ENCODE measurements around the gene TCL1A.

The TCL1A gene

DNA sequence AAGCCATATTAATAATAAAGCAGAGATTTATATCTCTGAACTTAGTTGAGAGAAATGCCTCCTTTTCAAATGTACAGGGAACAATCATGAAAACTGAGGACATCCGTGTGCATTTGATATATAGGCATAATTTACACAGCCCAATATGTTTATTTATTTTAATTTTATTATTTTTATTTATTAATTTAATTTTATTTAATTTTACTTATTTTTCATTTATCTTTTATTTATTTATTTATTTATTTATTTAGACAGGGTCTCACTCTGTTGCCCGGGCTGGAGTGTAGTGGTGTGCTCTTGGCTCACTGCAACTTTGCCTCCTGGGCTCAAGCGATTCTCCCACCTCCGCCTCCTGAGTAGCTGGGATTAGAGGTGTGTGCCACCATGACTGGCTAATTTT is 8.4 kb downstream of the TCL1A start:
- no peak for DNase-seq (ENCODE audit: low spot score)

DNA sequence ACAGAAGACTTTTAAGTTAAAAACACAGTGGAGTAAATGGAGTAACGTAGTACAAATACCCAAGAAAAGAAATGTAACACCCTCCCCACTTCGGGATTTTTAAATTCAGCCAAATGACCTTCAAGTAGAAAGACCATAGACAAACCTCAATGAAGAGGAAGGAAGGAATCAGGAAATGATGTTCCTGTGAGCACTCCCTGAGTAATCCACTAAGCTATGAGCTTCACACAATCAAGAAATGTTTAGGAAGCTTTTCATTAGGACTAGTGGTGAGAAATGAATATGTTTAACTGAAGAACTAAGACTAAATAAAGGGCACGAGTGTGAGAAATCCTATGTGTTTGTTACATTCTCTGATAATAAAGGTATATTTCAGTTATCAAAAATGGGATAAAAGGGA is 10.1 kb downstream of the TCL1A start:
- DNase-seq (ENCODE audit: low spot score), result no peak

DNA sequence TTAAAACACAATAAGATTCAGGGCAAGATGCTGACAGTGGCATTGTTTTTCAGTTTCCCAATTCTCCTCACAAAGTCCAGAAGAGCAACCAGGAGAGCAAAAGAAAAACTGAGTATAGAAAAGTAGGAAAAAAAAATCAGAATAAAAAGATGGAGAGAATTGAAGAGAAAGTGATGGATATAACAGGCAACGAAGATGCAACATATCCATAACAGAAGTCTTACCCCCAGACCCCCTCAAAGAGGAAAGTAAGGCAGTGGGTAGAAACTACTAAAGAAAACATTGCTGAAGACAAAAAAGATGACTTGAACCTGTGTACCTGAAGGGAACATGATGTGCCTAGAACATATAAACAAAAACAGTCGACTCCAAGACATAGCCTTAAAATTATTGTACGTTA is 10.6 kb downstream of the TCL1A start:
- no peak for DNase-seq (ENCODE audit: low spot score)

DNA sequence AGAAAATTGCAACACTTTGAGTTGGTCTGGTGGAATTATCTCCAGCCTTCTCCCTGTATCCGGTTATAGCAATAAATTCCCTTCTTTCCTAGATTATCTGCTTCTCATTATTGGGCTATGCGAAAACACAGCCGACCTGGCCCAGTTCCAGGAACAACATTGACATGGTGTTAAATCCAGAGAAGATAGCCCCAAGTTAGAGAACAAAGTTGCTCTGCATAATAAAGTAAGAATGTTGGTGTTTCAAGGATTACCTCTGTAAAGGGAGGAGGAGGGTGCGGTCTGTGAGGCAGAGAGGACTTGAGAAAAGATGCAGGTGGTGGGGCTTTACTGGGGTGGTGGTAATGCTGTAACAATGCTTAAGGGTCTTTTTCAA is 12.1 kb downstream of the TCL1A start:
- DNase-seq (ENCODE audit: low spot score), result no peak

DNA sequence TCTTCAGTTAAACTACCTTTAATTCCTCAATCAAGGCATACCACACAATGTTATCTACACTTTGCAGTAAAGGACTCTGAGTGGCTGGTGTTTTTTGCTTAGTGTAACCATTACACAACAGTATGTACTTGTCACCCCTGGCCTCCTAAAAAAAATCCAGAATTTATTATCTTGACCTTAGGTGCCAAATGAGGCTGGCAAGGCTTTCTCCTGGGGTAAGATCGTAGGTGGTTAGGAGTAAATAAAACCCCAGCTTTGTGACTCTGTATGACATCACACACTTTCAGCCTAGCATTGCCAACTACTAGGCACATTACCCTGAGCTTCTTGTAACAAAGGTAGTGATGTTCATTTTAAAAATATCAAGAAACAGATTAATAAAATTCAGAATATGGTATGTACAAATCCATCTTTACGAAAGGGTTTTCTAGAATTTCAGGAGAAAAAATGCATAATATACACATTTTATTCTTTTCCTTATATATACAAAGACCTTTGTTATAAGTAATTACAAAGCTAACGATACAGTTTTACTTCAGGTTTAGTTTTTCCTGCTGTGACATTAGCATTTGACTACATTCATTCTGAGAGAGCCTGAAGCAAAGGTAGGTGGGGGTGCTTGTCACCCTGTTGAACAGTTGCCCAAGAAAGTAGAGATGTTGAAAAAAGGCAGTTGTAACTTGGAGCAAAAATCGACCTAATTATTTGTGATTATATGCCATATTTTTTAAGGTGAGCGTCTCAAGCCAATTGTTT is 13.5 kb downstream of the TCL1A start:
- DNase-seq (ENCODE audit: low spot score), result no peak

DNA sequence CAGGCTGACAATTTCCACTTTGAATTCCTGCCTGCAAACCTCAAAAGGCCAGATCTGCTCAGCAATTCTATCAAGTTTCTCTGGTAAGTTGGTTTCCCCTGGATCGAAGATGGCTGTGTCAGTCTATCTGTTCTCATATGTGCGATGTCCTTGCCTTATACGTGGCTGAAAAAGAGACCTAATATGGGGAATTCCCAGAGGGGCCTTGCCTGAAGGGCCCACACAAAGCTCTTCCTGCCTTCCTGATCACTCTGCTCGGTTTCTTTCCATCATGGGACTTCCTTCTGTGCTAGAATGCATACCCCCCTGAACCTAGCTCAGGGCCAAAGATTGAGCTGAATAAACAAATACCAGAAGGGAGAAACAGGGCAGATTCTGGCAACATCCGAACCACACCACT is 14.5 kb downstream of the TCL1A start:
- no peak for DNase-seq (ENCODE audit: low spot score)

DNA sequence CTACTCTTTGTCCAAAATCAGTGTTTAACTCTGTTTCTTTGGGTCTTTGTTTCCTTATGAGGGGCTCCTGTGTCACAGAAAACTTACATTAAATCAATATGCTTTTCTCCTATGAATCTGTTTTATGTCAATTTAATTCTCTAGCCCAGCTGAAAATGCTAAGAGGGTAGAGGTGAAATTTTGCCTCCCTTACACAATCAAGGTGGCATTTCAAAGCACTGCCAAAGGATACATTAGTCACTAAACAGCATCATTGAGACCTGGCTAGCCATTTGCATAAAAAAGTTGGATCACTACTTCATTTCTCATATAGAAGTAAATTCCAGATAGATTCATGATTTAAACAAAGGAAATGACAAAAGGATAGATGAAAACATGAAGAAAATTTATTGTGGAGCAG is 15.6 kb downstream of the TCL1A start:
- no peak for DNase-seq (ENCODE audit: low spot score)

DNA sequence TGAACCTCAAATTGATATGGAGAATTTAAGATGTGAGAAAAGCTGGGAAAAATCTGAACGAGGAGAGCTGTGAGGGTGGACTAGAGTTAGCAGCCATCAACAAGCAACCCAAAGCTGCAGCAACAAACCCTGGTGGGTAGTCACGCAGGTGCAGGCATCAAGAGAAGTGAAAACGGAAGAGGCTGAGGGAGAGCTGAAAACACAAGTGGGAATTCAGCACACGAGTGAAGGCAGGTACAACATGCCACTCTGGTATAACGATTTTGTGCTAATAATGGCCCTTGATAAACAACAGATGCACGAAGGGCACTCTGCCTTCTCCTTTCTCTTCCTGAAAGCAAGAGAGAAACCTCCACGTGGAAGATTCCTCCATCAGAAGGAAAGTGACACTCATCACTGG is 16.2 kb downstream of the TCL1A start:
- no peak for DNase-seq (ENCODE audit: low spot score)

DNA sequence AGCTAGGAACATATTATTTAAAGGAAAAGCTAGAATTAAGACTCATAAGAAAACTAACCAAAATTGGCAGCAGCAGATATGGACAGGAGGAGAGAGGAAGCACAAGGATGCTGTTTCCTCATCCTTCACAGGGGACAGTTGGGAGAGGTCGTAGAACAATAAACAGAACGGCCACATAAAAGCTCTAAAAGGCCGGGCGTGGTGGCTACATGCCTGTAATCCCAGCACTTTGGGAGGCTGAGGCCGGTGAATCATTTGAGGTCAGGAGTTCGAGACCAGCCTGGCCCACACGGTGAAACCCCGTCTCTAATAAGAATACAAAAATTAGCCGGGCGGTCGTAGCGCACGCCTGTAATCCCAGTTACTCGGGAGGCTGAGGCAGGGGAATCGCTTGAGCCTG is 17.2 kb downstream of the TCL1A start:
- no peak for DNase-seq (ENCODE audit: low spot score)

DNA sequence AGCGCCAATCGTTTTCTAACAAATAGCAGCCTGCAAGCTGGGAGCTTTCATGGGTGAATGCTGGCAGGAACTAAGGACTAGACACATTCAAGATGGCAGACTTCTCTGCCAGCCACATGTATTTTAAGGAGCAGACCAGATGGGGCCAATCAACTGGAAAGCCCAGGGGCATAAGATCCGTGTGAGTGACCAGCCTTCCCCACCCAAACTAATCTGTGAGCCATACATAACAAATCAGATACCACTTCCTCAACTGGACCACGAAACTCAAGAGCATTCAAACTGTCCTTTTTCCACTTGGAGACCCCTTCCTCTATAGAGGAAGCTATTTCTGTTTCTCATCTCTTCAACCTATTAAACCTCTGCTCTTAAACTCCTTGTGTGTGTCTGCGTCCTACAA is 18.0 kb downstream of the TCL1A start:
- no peak for DNase-seq (ENCODE audit: low spot score)

DNA sequence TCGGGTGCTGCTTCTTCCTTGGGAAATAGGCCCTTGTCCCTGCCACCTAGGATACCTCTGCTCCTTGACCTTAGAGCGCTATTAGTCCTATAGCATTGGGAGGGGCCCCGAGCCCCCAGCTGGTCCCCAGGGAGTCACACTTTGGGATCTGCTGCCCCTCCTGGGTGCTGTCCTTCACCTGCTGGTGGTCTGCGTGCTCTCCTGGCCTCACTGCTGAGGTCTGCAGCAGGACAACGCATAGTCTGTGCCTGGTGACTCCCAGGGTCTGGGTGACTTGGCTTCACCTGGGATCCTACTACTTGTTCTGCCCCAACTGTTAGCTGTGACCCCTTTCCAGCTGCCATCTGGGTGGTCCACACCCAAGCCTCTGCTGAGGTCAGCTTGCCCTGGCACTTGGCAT is 18.9 kb downstream of the TCL1A start:
- DNase-seq (ENCODE audit: low spot score), result no peak

DNA sequence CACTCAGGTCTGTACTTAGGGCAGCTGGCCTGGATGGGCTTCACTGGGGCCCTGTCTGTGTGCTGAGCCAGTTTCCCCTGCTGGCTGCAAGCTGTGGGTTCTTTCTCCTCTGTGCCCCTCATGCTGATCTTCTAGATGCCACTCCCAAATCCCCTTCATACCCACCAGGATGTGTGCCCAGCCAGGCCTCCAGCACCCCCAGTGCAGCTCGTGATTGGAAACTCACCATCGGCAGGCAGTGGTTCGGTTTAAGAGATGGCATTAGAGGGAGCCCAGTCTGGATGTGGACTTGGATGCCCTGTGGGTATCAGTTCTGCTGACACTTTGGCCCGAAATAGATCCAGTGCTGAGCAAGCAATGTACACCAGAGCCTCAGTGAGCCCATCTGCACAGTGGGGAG is 21.8 kb downstream of the TCL1A start:
- no peak for DNase-seq (ENCODE audit: low spot score)

DNA sequence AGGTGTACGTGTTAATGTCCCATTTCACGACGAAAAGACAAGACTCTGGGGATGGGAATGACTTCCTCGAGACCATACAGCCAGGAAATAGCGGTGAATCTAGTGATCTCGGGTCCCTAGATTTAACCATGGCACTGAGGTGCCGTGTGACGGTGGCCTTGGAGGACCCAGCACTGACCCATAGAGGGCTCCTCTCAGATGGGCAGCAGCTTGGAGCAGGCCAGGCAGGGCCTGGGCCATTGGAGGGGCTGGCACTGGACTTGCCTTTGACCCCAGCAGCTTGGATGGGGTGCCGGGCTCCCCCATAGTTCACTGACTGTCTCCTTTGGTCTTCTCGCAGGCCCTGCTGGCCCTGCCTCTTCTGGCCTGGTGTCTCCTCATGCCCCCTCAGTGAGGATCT is 22.3 kb downstream of the TCL1A start:
- no peak for DNase-seq (ENCODE audit: low spot score)

DNA sequence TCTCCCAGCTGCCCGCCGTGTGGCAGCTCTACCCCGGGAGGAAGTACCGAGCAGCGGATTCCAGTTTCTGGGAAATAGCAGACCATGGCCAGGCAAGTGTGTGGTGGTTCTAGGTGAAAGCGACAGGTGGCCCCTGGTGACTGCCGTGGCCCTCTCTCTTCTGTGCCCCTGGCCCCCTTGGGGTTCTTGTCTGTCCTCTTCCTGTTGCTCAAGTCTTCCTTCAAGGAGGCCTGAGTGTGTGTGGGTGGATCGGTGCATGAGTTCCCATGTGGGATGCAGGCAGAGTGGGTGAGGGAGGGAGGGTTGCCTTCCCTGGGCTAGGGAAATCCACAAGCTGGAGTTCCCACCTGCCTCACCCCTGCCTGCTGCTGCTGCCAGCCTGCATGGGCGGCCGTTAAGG is 23.1 kb downstream of the TCL1A start:
- DNase-seq (ENCODE audit: low spot score), result no peak

DNA sequence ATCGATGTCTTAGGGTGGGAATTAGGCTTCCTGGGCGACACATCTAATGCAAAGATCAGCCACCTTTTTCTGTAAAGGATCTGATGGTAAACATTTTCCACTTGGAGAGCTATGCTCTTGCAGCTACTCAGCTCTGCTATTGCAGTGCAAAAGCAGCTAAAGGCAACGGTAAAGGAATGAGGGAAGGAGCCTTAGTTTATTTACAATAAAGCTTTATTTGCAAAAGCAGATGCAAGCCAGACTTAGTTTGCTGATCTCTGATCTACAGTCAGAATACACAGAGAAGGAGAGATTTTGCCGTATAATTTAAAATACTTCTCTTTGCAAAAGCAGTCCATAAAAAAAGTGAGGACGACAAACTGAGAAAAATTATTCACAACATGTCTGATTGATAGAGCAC is 24.5 kb downstream of the TCL1A start:
- no peak for DNase-seq (ENCODE audit: low spot score)

DNA sequence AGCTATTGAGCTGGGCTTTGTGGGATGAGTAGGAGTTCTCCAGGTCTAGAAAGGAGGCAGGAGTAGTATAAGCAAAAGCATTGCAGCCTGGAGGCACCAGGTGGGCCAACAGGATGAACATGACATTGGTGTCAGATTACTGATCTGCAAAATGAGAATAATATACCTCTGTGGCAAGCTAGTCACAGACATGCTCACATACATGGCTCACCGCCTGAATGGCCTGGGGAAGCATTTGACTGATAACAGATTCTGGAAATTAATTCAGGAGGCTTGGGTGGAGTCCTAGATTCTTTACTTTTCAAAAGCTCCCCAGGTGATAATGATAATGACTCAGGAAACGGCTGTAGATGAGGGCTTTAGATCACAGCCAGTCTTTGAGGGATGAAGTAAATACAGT is 27.0 kb downstream of the TCL1A start:
- DNase-seq (ENCODE audit: low spot score), result no peak

DNA sequence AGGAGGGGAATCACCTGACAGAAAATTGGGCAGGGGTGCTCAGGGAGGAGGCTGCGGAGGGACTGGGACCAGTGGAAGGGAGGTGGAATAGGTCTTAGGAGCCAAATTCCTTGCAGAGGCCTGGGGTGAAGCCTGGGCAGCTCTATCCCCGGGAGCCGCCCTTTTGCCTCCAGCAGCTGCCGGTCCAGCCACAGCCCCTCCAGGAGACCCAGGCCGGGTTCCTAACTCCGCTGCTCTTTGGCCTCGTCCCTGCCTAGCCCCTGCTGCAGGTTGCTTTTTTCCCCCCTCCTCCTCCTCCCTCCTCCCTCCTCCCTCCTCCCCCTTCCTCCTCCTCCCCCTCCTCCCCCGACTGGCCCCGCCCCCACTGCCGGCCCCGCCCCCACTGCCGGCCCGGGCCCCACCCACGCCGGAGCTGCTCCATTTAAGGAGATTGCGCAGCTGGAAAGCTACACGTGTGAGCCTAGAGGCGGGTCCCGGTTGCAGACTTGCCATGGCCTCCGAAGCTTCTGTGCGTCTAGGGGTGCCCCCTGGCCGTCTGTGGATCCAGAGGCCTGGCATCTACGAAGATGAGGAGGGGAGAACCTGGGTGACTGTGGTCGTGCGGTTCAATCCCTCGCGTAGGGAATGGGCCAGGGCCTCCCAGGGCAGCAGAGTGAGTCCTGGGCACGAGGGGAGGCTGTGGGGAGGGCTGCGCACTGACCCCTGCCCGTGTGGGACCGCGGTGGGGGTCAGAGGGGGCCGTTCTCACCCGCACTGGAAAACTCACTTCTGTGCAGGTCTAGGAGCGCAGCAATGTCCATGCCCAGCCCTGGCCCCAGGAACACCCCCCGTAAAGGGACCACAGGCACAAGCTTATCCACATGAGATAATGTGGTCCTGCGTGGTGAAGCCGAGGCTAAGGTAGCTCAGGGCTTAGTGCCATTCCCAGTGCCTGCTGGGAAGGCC is 27.7 kb downstream of the TCL1A start, which contains the start of gene TCL1B:
TSS of gene TCL1B (plus strand) at position 449 of the 945 bp plus-strand sequence. CDS start at position 491, 42 bp downstream.
- no peak for DNase-seq (ENCODE audit: low spot score)

DNA sequence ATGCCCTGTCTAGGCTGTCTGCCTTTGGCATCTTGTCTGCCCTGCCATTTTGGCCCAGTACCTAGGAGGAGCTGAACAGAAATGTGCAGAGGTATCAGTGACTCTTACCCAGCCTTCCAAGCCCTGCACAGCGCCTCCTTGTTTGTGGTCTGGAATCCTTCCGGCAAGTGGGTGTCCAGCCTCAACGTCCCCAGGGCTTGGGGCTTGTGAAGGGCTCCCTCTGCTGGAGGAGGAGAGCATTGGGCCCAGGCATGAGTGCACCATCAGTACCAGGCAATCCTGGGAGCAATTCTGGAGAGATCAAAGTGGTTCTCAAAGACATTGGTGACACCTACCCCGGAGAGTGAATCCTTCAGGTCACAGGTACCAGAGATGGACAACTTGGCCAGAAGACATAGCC is 30.1 kb downstream of the TCL1A start:
- DNase-seq (ENCODE audit: low spot score), result no peak

DNA sequence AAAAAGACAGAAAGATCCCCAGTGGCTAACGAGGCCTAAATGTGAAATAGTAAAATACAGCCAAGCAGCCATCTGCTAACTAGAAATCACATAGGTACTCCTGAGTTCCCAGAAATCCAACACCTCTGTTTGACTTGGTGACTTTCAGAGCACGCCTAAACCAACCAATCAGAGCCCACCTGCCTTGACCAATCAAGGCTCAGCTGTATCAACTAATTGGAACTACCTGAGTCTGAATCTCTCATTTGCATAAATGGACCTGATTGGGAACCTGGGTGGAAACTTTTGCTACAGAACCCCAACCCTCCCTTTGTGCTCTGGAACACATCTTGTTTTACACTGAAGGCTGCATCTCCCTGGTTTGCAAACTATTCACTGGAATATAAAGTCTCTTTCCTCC is 32.8 kb downstream of the TCL1A start:
- no peak for DNase-seq (ENCODE audit: low spot score)

DNA sequence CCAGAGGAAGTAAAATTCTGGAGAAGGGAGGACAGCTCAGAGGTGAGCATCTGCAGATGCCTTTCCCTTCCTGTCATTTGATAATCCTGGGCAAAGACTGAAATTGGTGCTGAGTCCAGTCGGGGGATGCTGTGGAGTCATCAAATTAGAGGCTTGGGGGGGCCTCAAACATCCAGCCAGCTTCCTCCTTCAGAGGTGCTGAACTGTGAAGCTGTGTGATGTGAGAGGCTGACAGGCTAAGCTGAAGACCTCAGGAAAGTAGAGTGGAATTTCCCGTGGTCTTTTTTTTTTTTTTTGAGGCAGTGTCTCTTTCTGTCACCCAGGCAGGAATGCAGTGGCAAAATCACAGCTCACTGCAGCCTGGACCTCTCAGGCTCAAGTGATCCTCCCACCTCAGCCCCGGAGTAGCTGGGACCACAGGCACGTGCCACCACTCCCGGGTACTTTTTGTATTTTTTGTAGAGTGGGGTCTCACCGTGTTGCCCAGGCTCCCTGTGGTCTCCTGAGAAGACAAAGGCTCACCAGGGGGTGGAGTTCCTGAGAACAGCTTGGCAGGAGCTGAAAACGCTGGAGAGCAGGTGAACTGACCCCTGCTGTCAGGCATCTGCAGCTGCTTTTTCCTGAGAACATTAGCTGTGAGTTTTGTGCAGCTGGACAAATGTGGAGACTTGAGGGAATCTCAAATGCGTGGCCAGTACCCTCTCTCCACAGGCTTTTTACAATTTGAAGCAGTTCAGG is 33.8 kb downstream of the TCL1A start:
- no peak for DNase-seq (ENCODE audit: low spot score)

DNA sequence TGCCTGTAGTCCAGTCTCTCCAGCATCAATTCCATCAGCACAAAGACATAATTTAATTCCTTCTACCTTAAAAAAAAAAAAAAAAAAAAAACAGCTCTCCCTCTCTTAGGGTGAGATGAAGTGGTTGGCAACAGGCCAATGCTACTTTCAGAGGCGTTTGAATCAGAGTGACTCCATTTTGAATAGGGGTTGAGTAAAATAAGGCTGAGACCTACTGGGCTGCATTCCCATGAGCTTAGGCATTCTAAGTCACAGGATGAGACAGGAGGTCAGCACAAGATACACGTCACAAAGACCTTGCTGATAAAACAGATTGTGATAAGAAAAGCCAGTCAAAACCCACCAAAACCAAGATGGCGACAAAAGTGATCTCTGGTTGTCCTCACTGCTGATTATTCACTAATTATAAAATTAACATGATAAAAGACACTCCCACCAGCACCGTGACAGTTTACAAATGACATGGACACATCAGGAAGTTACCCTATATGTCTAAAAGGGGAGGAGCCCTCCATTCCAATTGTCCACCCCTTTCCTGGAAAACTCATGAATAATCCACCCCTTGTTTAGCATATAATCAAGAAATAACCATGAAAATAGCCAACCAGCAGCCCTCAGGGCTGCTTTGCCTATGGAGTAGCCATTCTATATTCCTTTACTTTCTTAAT is 34.6 kb downstream of the TCL1A start:
- no peak for DNase-seq (ENCODE audit: low spot score)

DNA sequence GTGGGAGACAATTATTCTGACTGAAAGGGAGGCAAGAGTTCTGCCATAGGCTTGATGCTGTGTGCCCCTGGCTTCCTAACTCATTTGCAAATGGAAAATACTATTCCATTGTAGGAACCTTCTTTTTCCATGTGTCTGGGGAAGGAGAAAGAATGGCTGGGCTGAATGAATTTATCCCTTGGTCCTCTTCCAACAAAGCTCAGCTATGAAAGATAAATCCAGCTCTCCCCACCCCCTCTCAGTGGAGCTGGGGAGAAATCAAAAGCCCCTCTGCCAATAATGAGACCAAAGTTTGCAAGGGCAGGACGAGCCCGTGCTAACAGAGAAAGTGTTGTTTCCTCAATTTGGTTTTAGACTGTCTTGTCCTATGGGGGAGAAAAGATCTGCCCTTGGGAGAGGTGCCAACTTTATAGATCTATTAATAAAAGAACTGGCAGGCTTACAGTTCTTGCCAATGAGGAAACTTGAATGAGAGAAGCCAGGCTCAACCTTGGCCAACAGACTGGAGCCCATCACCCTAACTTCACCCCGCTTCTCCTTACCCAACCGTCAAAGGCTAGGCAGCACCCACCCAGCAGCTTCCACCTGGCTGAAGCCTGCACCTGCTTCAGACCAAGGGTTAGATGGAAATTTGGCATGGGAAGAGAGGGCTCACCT is 36.6 kb downstream of the TCL1A start:
- no peak for DNase-seq (ENCODE audit: low spot score)
